Endothelial cell of umbilical vein (primary cell): ENCODE data around the gene UBE4B.

Experiments used
- EZH2 ChIP-seq: IDR thresholded peaks from 2 replicates; pipeline ENCODE4 v1.6.1; 2012; ENCODE audit warnings: borderline replicate concordance, low read depth, mild to moderate bottlenecking, moderate library complexity, low read length, inconsistent platforms; ENCODE audit not compliant: severe bottlenecking
- GATA2 ChIP-seq: IDR thresholded peaks from 2 replicates; pipeline ENCODE4 v1.7.0; 2011; ENCODE audit warnings: low read depth, mild to moderate bottlenecking, moderate library complexity, mixed read lengths, low read length; ENCODE audit not compliant: insufficient read length, insufficient read depth
- POLR2A ChIP-seq: IDR thresholded peaks from 2 replicates; pipeline ENCODE4 v1.6.1; 2012; ENCODE audit warnings: low read depth, mild to moderate bottlenecking, control low read depth, low read length
- TF ChIP-seq, protein P1 (sequence below), 2 donors: IDR thresholded peaks; 1 replicate in 1 of 2; 2 replicates in 1 of 2; pipeline ENCODE4 v1.5.1; 2011; ENCODE audit warnings: low read length in 2 of 2, mild to moderate bottlenecking in 2 of 2, moderate library complexity in 2 of 2, control low read depth in 1 of 2, inconsistent platforms in 1 of 2, low read depth in 1 of 2; ENCODE audit not compliant: insufficient read depth in 1 of 2; ENCODE audit errors: extremely low read depth in 1 of 2

DNA sequence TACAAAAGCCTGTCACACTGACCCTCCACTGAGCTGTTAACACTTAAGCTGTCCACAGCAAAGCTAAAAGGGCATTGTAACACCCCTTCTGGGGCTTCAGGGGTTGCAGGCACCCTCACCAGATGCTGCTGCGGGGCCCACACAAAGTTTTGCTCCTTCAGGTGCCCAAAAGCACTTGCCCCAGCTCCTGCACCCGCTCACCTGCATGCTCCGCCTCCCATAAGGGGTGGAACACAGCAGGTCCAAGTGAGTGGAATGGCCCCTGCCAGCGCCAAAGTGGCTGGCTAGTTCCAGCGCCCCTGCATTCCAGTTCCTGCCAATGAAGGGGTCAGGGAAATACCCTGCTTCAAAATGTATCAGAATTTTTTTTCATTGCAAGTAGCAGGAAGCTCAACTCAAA lies 43.0 kb upstream of the UBE4B start:
- no peak for TF ChIP-seq POLR2A
- no peak for TF ChIP-seq EZH2
- no peak for TF ChIP-seq GATA2
- TF ChIP-seq, protein P1, sequence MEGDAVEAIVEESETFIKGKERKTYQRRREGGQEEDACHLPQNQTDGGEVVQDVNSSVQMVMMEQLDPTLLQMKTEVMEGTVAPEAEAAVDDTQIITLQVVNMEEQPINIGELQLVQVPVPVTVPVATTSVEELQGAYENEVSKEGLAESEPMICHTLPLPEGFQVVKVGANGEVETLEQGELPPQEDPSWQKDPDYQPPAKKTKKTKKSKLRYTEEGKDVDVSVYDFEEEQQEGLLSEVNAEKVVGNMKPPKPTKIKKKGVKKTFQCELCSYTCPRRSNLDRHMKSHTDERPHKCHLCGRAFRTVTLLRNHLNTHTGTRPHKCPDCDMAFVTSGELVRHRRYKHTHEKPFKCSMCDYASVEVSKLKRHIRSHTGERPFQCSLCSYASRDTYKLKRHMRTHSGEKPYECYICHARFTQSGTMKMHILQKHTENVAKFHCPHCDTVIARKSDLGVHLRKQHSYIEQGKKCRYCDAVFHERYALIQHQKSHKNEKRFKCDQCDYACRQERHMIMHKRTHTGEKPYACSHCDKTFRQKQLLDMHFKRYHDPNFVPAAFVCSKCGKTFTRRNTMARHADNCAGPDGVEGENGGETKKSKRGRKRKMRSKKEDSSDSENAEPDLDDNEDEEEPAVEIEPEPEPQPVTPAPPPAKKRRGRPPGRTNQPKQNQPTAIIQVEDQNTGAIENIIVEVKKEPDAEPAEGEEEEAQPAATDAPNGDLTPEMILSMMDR (IDR thresholded peaks at IDR 0.05; ENCODE audit: extremely low read depth in 1 of 2, insufficient read depth in 1 of 2, low read depth in 1 of 2, low read length in 2 of 2): no peak
